HG03521 (cell line): ENCODE data around the gene ZNF749.
"Not testable (repeated sequence)": the region's sequence is repeated elsewhere in the genome, so short reads cannot be mapped to it uniquely, and the experiment has no call there.

Experiments used
- ATAC-seq: cut with Tn5 transposase; IDR thresholded peaks from one replicate; pipeline ENCODE4 v1.9.1; 2021; ENCODE audit warnings: mild to moderate bottlenecking, moderate library complexity; ENCODE audit not compliant: unreplicated experiment

ZNF749 gene

DNA sequence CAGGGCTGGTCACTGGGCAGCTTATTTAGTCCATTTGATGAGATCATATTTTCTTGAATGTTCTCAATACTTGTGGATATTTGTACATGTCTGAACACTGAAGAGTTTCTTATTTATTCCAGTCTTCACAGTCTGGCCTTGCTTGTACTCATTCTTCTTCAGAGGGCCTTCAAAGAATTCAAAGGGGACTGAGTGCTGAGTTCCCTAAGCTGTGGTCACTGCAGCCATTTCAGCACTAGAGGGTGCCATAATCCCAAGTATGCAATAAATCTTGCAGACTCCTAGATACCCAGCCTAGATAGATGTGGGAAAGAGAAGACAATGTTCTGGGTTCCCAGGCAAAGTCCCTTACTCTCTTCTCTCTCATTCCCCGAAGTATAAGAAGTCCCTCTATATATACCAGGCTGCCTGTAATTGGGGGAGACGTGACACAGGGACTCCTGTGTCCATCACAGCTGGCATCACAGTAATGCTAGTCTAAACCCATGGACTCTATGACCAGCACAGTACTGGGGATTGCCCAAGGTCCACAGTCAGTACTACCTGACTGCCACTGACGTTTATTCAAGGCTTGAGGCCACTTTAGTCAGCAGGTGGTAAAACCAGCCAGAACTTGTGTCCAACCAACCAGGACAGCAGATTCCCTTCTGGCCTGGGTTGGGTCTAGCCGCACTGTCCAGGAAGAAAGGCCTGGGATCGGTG lies 30.7 kb downstream of the ZNF749 start:
- ATAC-seq: no peak

DNA sequence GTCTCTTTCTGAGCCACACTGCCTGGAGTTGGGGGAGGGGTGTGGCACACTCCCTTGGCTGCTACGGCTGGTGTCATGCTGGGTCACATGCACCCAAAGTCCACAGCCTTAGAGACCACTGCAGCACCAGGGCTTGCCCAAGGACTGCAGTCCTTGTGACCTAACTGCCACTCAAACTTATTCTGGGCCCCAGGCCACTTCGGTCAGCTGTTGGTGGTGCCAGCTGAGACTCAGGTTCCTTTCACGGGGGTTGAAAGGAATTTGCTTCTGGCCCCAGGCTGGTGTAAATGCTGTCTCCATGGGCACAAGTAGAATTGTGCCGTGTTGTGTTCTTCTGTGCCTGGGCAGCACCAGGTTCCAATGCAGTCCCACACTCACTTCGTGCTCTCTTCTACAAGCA lies 31.4 kb downstream of the ZNF749 start:
- no peak for ATAC-seq

DNA sequence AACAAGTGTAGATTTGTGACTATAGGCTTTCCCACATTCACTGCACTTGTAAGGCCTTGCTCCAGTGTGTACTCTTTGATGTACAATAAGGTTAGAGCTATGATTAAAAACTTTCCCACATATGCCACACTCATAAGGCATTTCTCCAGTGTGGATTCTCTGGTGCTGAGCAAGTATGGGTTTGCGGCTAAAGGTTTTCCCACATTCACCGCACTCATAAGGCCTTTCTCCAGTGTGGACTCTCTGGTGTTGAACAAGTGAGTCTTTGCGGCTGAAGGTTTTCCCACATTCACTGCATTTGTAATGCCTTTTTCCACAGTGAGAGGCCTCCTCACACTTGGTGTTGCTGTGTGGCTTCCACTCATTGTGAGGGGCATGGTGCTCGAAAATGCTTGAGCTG lies 38.5 kb downstream of the ZNF749 start:
- ATAC-seq: no peak

DNA sequence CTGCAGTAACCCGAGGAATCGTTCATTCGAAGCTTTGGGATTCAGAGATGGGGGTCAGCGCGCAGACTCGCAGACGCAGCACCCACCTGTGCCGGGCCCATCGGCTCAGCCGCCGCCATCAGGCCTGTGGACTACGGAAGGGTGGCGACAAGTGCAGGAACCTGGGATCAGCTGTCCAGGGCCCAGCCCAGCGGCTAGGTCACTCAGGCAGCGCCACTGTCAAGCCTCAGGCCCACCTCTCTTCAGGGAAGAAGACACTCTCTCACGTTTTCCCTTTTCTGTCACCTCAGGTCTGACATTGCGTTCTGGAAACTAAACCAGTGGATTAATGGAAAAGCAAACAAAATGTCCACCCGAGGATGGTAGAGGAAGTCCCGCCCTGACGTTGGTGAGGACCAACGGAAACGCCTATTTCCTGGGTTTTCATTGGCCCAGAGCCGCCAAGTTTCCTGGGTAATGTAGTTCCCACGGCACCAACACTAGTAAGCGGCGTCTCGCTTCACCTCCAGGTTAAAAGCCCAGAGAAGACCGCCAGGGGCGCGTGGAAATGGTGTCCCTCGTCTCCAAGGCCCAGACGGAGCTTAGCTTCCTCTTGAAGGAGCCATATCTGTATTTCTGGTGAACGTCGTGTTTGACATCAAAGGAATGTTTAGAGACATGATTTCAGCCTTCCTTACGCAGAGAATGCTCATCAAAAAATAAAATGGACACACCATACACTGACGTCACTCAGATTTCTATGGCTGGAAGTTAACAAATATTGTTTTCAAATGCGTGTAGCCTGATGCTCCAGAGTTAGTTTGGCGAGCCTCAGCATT lies 42.3 kb downstream of the ZNF749 start, which contains the start of gene ZNF772:
TSS of gene ZNF772 (minus strand) at position 376 of the 818 bp plus-strand sequence. CDS start at position 119, 257 bp downstream.
- peak; percentile 95 for ATAC-seq

DNA sequence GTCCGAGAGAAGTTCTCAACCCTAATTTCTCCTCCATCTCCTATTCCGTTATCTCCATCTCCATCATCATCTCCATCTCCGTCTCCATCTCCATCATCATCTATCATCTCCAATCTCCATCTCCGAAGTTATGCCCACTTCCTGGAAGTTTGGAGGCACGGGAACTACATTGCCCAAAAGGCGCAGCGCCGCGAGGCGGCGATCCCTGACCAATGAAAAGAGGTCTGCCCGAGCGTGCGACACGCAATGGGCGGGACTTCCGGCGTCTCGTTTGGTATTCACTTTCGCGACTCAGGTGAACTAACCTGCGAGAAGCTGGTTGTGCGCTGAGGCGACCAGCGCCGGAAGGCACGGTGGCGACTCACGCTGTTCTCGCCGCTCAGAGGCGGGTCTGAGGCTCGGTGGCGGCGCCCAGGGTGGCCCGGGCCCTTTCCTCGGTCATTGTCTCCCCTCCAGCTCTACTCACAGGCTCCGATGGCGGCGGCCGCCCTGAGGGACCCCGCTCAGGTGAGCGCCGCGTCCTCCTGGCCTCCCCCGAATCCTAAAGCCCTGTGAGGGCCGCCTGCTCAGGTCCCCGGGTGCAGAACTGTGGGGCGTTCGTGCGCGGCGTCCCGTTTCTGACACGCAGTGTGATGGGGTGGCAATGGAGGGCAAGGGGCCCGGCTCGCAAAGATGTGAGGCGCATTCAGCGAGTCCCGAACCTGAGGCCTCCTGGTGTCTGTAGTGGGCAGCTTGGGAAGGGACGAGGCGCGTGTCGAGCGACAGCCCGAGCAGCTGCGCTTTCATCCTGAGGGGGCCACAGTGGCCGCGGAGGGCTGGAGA lies 52.6 kb downstream of the ZNF749 start, which contains the start of gene ZNF419:
TSS of gene ZNF419 (plus strand) at position 274 of the 822 bp plus-strand sequence. CDS start at position 475, 201 bp downstream.
- peak; percentile 86 for ATAC-seq

DNA sequence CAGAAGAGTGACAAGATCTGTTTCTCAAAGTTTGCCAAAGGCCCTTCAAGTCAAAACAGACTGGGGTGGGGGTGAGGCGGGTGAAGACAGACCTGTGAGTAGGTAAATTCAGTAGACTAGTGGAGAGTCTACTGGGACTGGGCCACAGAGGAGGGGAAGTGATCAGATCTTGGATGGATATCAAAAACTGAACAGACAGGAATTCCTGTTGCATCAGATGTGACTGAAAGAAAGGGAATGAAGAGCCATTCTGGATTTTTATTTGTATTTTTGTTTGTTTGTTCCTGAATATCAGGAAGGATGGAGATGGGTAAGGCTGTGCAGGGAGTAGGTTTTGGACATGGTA lies 53.1 kb downstream of the ZNF749 start:
- not testable (repeated sequence) for ATAC-seq
